Suprapubic skin (tissue), 3 donors: ENCODE results near the gene UVRAG.

Experiments used
- CTCF ChIP-seq, 2 donors: fragments of 200-600 bp in 1 of 2; fragments of 450-650 bp in 1 of 2; sonication (generic) in 1 of 2; IDR thresholded peaks; one replicate each; pipeline ENCODE4 v1.5.1; 2016 to 2019; ENCODE audit warnings: antibody characterized with exemption in 2 of 2, mild to moderate bottlenecking in 1 of 2, moderate library complexity in 1 of 2
- EP300 ChIP-seq: sonication (generic); formaldehyde crosslinking; IDR thresholded peaks from one replicate; pipeline ENCODE4 v1.6.1; 2017; ENCODE audit warnings: antibody characterized with exemption
- POLR2A ChIP-seq, 2 donors: fragments of 450-650 bp; IDR thresholded peaks; one replicate each; pipeline ENCODE4 v1.6.1; 2017; ENCODE audit warnings: antibody characterized with exemption in 2 of 2, mild to moderate bottlenecking in 2 of 2, moderate library complexity in 2 of 2

- no peak for TF ChIP-seq POLR2A (IDR thresholded peaks at IDR 0.05)
- no peak for TF ChIP-seq EP300
- no peak for TF ChIP-seq CTCF (IDR thresholded peaks at IDR 0.05)
Measured at GRCh38 chr11:75946531-75947530, 131.8 kb downstream of the UVRAG start.
